SK-N-SH (cell line): ENCODE results near the gene CNIH3. TPM values are rescaled to one million over a fixed set of nuclear protein-coding genes. Genes with fewer than 3 reads are reported as not detected.

Experiments
- CTCF ChIA-PET: fragments of 300-600, 350-600 bp; formaldehyde crosslinking; extraction: SDS; loops from one replicate; lab custom pipeline; 2021; lab: Yijun Ruan, JAX
- POLR2A ChIA-PET: fragments of 350-600 bp; sonication (Branson Sonifier 250); formaldehyde crosslinking; extraction: SDS; loops from one replicate; lab custom pipeline; 2020; ENCODE audit warnings: antibody characterized with exemption, inconsistent platforms; lab: Yijun Ruan, JAX
- DNase-seq: peaks from one replicate; pipeline ENCODE4 v3.0.0; 2012
- H2AFZ ChIP-seq: fragments of 200-600 bp; sonication (generic); 2 replicates; pipeline ENCODE4 v1.8.1; 2016; ENCODE audit warnings: antibody characterized with exemption, mild to moderate bottlenecking, low read depth
- H3F3A ChIP-seq: fragments of 200-600 bp; sonication (generic); replicated peaks from 2 replicates; pipeline ENCODE3; 2016; ENCODE audit warnings: antibody characterized with exemption, mild to moderate bottlenecking; ENCODE audit not compliant: insufficient read depth
- H3K27ac ChIP-seq, 2 experiments: fragments of 200-500 bp in 1 of 2; fragments of 200-600 bp in 1 of 2; sonication (Bioruptor generic) in 1 of 2; sonication (generic), shearing (Covaris generic) in 1 of 2; 2 replicates each; pipeline versions ENCODE4 v1.5.1 to v1.6.1; 2014 to 2016; ENCODE audit warnings: low read depth in 2 of 2, inconsistent platforms in 1 of 2, low read length in 1 of 2, mild to moderate bottlenecking in 1 of 2, mixed read lengths in 1 of 2
- H3K27me3 ChIP-seq: fragments of 200-600 bp; sonication (generic), shearing (Covaris generic); 2 replicates; pipeline ENCODE4 v1.6.1; 2016; ENCODE audit warnings: mixed run types; ENCODE audit not compliant: insufficient read depth
- H3K36me3 ChIP-seq, 2 experiments: fragments of 200-500 bp in 1 of 2; fragments of 200-600 bp in 1 of 2; sonication (Bioruptor generic) in 1 of 2; sonication (generic) in 1 of 2; replicated peaks in 1 of 2; 2 replicates each; pipeline versions ENCODE3 to v1.5.1; 2014 to 2016; ENCODE audit warnings: low read length in 1 of 2, mild to moderate bottlenecking in 1 of 2; ENCODE audit not compliant: insufficient read depth in 2 of 2, control insufficient read depth in 1 of 2
- H3K4me1 ChIP-seq, 2 experiments: fragments of 200-500 bp in 1 of 2; fragments of 200-600 bp in 1 of 2; sonication (Bioruptor generic) in 1 of 2; sonication (generic), shearing (Covaris generic) in 1 of 2; 2 replicates each; pipeline versions ENCODE4 v1.5.1 to v1.6.1; 2014 to 2016; ENCODE audit warnings: low read depth in 1 of 2, low read length in 1 of 2, mixed run types in 1 of 2; ENCODE audit not compliant: insufficient read depth in 2 of 2, control insufficient read depth in 1 of 2
- H3K4me2 ChIP-seq: fragments of 200-600 bp; sonication (generic), shearing (Covaris generic); 2 replicates; pipeline ENCODE4 v1.6.1; 2017; ENCODE audit warnings: mixed run types
- H3K4me3 ChIP-seq, 2 experiments: fragments of 200-500 bp in 1 of 2; fragments of 200-600 bp in 1 of 2; sonication (Bioruptor generic) in 1 of 2; sonication (generic), shearing (Covaris generic) in 1 of 2; 2 replicates each; pipeline versions ENCODE4 v1.5.1 to v1.8.1; 2014 to 2016; ENCODE audit warnings: low read depth in 2 of 2, inconsistent platforms in 1 of 2, low read length in 1 of 2, mild to moderate bottlenecking in 1 of 2, mixed read lengths in 1 of 2, moderate library complexity in 1 of 2
- H3K79me2 ChIP-seq: fragments of 200-600 bp; sonication (generic); 2 replicates; pipeline ENCODE4 v1.8.1; 2017; ENCODE audit warnings: mild to moderate bottlenecking; ENCODE audit not compliant: insufficient read depth
- H3K9ac ChIP-seq: fragments of 200-600 bp; sonication (generic); 2 replicates; pipeline ENCODE4 v1.6.1; 2017; ENCODE audit warnings: mixed run types
- H3K9me2 ChIP-seq: fragments of 200-600 bp; sonication (generic); 2 replicates; pipeline ENCODE4 v1.6.1; 2017; ENCODE audit warnings: mixed run types
- H3K9me3 ChIP-seq: fragments of 200-600 bp; sonication (generic); 2 replicates; pipeline ENCODE4 v1.6.1; 2017; ENCODE audit warnings: mixed run types, mild to moderate bottlenecking, moderate library complexity
- H4K20me1 ChIP-seq: fragments of 200-600 bp; sonication (generic); 2 replicates; pipeline ENCODE4 v1.6.1; 2017; ENCODE audit warnings: mild to moderate bottlenecking, mixed run types; ENCODE audit not compliant: insufficient read depth
- EP300 ChIP-seq, 2 experiments: IDR thresholded peaks; 2 replicates each; pipeline versions ENCODE4 v1.4.0 to v1.6.1; 2012; ENCODE audit warnings: borderline replicate concordance in 1 of 2, low read depth in 1 of 2, low read length in 1 of 2
- FOXM1 ChIP-seq: IDR thresholded peaks from 2 replicates; pipeline ENCODE4 v1.4.0; 2012; ENCODE audit warnings: low read depth, mild to moderate bottlenecking
- GABPA ChIP-seq: IDR thresholded peaks from 2 replicates; pipeline ENCODE4 v1.4.0; 2012; ENCODE audit warnings: low read depth, mild to moderate bottlenecking
- MXI1 ChIP-seq: IDR thresholded peaks from 2 replicates; pipeline ENCODE4 v1.6.1; 2012; ENCODE audit warnings: mild to moderate bottlenecking, low read depth, low read length, improper control_type of control experiment
- NFIC ChIP-seq: IDR thresholded peaks from 2 replicates; pipeline ENCODE4 v1.4.0; 2012; ENCODE audit warnings: borderline replicate concordance
- RAD21 ChIP-seq: IDR thresholded peaks from 2 replicates; pipeline ENCODE4 v1.6.1; 2012; ENCODE audit warnings: mild to moderate bottlenecking, low read length
- RXRA ChIP-seq: IDR thresholded peaks from 2 replicates; pipeline ENCODE4 v1.4.0; 2012; ENCODE audit warnings: low read depth, mild to moderate bottlenecking, borderline replicate concordance
- SIN3A ChIP-seq: IDR thresholded peaks from 2 replicates; pipeline ENCODE4 v1.6.1; 2012; ENCODE audit warnings: low read depth, mild to moderate bottlenecking, low read length, moderate library complexity, borderline replicate concordance
- SMC3 ChIP-seq: IDR thresholded peaks from 2 replicates; pipeline ENCODE4 v1.6.1; 2012; ENCODE audit warnings: low read depth, low read length, improper control_type of control experiment
- TCF12 ChIP-seq: IDR thresholded peaks from 2 replicates; pipeline ENCODE4 v1.4.0; 2012
- WGBS: methylation state at CpG from one replicate; pipeline ENCODE4 v1.1.6; 2017; ENCODE audit warnings: low lambda C conversion rate; 5-methylcytosine and 5-hydroxymethylcytosine counted together
- polyA plus RNA-seq, 3 experiments: library from polyadenylated mRNA; depleted of rRNA; stranded (reverse); fragments of >200 nt; gene quantifications; 2 replicates each; pipeline ENCODE4 v1.2.3, GENCODE V29; 2012
- TF ChIP-seq, protein P1 (sequence below): IDR thresholded peaks from 2 replicates; pipeline ENCODE4 v1.6.1; 2012; ENCODE audit warnings: mild to moderate bottlenecking, low read depth, low read length, moderate library complexity
- TF ChIP-seq, protein P2 (sequence below): fragments of 200-600 bp; sonication (generic); IDR thresholded peaks from 2 replicates; pipeline ENCODE4 v1.6.1; 2017; ENCODE audit warnings: antibody characterized with exemption, mild to moderate bottlenecking, moderate library complexity
- TF ChIP-seq, protein P3 (sequence below): fragments of 150-350 bp; IDR thresholded peaks from 2 replicates; pipeline ENCODE4 v1.6.1; 2017; ENCODE audit warnings: antibody characterized with exemption, low read length, low read depth, borderline replicate concordance

CNIH3 gene
- polyA plus RNA-seq, 1 of the 3 experiments (the other 2 are of a cell fraction) = 18.8 TPM

DNA sequence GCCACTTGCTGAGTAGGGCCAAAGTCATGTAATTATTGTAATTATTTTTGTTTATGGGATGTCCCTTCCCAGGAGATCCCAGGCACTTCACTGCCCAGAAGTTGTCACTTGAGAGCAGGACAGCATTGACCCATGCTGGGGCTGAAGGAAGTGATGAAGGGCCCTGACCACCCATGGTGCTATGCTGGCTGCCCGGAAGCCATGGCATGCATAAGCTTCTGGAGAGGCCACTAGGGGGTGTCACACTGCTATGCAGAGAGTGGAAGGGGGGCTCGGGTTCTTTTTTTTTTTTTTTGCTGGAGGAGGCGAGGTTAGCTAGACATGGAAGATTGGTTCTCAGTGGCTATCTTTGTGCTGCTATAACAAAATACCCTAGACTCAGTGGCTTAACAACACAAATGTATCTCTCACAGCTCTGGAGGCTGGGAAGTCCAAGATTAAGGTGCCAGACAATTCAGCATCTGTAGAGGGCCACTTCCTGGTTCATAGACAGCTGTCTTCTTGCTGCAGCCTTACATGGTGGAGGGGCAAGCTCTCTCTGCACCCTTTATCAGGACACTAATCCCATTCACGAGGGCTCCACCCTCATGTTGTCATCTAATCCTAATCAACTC lies 84.9 kb downstream of the CNIH3 start:
- no peak for TF ChIP-seq FOXM1
- no peak for TF ChIP-seq NFIC
- TF ChIP-seq MXI1 = no peak
- TF ChIP-seq SMC3 = 0 out of 2 replicates have a peak, but pooled peaks have one; percentile 25
- peak; percentile 50 for TF ChIP-seq RAD21
- no peak for TF ChIP-seq RXRA
- TF ChIP-seq TCF12 = no peak
- TF ChIP-seq, protein P1, sequence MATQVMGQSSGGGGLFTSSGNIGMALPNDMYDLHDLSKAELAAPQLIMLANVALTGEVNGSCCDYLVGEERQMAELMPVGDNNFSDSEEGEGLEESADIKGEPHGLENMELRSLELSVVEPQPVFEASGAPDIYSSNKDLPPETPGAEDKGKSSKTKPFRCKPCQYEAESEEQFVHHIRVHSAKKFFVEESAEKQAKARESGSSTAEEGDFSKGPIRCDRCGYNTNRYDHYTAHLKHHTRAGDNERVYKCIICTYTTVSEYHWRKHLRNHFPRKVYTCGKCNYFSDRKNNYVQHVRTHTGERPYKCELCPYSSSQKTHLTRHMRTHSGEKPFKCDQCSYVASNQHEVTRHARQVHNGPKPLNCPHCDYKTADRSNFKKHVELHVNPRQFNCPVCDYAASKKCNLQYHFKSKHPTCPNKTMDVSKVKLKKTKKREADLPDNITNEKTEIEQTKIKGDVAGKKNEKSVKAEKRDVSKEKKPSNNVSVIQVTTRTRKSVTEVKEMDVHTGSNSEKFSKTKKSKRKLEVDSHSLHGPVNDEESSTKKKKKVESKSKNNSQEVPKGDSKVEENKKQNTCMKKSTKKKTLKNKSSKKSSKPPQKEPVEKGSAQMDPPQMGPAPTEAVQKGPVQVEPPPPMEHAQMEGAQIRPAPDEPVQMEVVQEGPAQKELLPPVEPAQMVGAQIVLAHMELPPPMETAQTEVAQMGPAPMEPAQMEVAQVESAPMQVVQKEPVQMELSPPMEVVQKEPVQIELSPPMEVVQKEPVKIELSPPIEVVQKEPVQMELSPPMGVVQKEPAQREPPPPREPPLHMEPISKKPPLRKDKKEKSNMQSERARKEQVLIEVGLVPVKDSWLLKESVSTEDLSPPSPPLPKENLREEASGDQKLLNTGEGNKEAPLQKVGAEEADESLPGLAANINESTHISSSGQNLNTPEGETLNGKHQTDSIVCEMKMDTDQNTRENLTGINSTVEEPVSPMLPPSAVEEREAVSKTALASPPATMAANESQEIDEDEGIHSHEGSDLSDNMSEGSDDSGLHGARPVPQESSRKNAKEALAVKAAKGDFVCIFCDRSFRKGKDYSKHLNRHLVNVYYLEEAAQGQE = no peak
- TF ChIP-seq, protein P2, sequence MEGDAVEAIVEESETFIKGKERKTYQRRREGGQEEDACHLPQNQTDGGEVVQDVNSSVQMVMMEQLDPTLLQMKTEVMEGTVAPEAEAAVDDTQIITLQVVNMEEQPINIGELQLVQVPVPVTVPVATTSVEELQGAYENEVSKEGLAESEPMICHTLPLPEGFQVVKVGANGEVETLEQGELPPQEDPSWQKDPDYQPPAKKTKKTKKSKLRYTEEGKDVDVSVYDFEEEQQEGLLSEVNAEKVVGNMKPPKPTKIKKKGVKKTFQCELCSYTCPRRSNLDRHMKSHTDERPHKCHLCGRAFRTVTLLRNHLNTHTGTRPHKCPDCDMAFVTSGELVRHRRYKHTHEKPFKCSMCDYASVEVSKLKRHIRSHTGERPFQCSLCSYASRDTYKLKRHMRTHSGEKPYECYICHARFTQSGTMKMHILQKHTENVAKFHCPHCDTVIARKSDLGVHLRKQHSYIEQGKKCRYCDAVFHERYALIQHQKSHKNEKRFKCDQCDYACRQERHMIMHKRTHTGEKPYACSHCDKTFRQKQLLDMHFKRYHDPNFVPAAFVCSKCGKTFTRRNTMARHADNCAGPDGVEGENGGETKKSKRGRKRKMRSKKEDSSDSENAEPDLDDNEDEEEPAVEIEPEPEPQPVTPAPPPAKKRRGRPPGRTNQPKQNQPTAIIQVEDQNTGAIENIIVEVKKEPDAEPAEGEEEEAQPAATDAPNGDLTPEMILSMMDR = peak; percentile 55
- TF ChIP-seq SIN3A = no peak
- H3K4me2 ChIP-seq = no peak overlapping the region
- H3K27me3 ChIP-seq = no peaks in the 10 kb centered on the region
- POLR2A ChIA-PET = no interaction called here
- no peaks in the 10 kb centered on the region; a peak in 1 of 4 replicates for H3K4me1 ChIP-seq
- CTCF ChIA-PET = interaction anchor here (0.8 to 3.7 kb wide), 5 partner anchors 12 to 222 kb away, joined by 3 to 19 read pairs (median 7); no protein-coding TSS in a partner anchor
- peaks cover 4% of the 10 kb centered on the region for H3F3A ChIP-seq
- H3K79me2 ChIP-seq = peaks cover 6% of the 10 kb centered on the region; the same call in 1 of the 2 replicates
- H3K27ac ChIP-seq = no peak overlapping the region
- H3K9me3 ChIP-seq = no peaks in the 10 kb centered on the region
- DNase-seq = peak; percentile 44
- peaks cover 0 to 3% of the 10 kb centered on the region in 2 experiments for H3K36me3 ChIP-seq
- 60% methylated on average over 4 of the region's 4 CpGs for WGBS
- H3K9ac ChIP-seq = no peak overlapping the region
- H4K20me1 ChIP-seq = peaks cover 4% of the 10 kb centered on the region
- H3K9me2 ChIP-seq = no peaks in the 10 kb centered on the region
- no peak overlapping the region for H3K4me3 ChIP-seq
- no peak overlapping the region for H2AFZ ChIP-seq

DNA sequence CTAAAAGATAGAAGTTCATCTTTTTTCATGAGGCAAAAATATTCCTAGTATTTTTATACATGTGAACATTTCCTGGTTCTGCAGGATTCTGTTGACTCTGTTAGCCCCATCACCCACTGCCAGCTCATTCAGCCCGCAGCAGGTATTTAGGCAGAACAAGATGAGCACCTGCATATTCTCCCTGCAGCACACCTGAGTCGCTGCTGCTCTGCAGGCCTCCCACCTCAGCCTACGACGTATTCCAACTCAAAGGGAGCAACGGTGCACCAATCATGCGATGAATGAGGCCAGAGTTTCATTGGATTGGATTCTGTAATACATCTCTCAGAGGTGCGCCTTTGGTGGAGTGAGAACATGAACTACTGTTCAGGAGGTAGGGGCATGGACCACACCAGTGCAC lies 87.6 kb downstream of the CNIH3 start:
- no peak overlapping the region for H3K27ac ChIP-seq
- WGBS = 90% methylated on average over 7 of the region's 7 CpGs
- no peaks in the 10 kb centered on the region for H3K9me3 ChIP-seq
- H3K9me2 ChIP-seq = no peaks in the 10 kb centered on the region
- no peaks in the 10 kb centered on the region for H3F3A ChIP-seq
- H3K27me3 ChIP-seq = no peaks in the 10 kb centered on the region
- ChIA-PET POLR2A (no interaction called here), CTCF (interaction anchor here (0.7 to 3.7 kb wide), 4 partner anchors 10 to 219 kb away, joined by 3 to 13 read pairs (median 6); no protein-coding TSS in a partner anchor)
- H2AFZ ChIP-seq = no peak overlapping the region
- no peak overlapping the region for H3K9ac ChIP-seq
- peaks cover 0 to 14% of the 10 kb centered on the region in 2 experiments; a peak in 3 of 4 replicates for H3K4me1 ChIP-seq
- no peak for DNase-seq
- no peaks in the 10 kb centered on the region for H4K20me1 ChIP-seq
- peaks cover 0 to 3% of the 10 kb centered on the region in 2 experiments for H3K36me3 ChIP-seq
- no peak overlapping the region for H3K4me2 ChIP-seq
- H3K4me3 ChIP-seq = no peak overlapping the region
- H3K79me2 ChIP-seq = no peaks in the 10 kb centered on the region; the same call in 1 of the 2 replicates
- TF ChIP-seq, protein P3, sequence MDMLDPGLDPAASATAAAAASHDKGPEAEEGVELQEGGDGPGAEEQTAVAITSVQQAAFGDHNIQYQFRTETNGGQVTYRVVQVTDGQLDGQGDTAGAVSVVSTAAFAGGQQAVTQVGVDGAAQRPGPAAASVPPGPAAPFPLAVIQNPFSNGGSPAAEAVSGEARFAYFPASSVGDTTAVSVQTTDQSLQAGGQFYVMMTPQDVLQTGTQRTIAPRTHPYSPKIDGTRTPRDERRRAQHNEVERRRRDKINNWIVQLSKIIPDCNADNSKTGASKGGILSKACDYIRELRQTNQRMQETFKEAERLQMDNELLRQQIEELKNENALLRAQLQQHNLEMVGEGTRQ = no peak
- TF ChIP-seq, protein P2 = no peak
- TF ChIP-seq GABPA (no peak), EP300 (IDR thresholded peaks at IDR 0.05; ENCODE audit: borderline replicate concordance in 1 of 2, low read depth in 1 of 2, low read length in 1 of 2) (no peak), TCF12 (no peak)
- TF ChIP-seq, protein P1 = no peak
